Activated naive CD8-positive, alpha-beta T cell (primary cell): ENCODE data around the gene GRAP2.
A peak's percentile ranks its signal among the peaks of the same experiment; 100 is the strongest.
"Not testable (repeated sequence)": the region's sequence is repeated elsewhere in the genome, so short reads cannot be mapped to it uniquely, and the experiment has no call there.

ENCODE experiments used
- H3K27ac Mint-ChIP-seq: one replicate; pipeline ENCODE4 v1.8.0; 2021; ENCODE audit warnings: mixed read lengths
- H3K27me3 Mint-ChIP-seq: one replicate; pipeline ENCODE4 v1.8.0; 2021; ENCODE audit warnings: mixed read lengths
- H3K36me3 Mint-ChIP-seq: one replicate; pipeline ENCODE4 v1.8.0; 2021; ENCODE audit warnings: mixed read lengths
- H3K4me1 Mint-ChIP-seq: one replicate; pipeline ENCODE4 v1.8.0; 2021; ENCODE audit warnings: low read depth, mixed read lengths
- H3K4me3 Mint-ChIP-seq: one replicate; pipeline ENCODE4 v1.8.0; 2021; ENCODE audit warnings: mild to moderate bottlenecking, mixed read lengths
- H3K9me3 Mint-ChIP-seq: one replicate; pipeline ENCODE4 v1.8.0; 2021; ENCODE audit warnings: low read depth, mixed read lengths

Gene GRAP2

GRCh38 chr22:39883057-39883456, 17.8 kb upstream of the GRAP2 start:
- no peak overlapping the region for H3K4me3 Mint-ChIP-seq
- H3K27ac Mint-ChIP-seq: no peak overlapping the region
- no peaks in the 10 kb centered on the region for H3K4me1 Mint-ChIP-seq
- H3K27me3 Mint-ChIP-seq: no peaks in the 10 kb centered on the region
- H3K9me3 Mint-ChIP-seq: no peaks in the 10 kb centered on the region
- H3K36me3 Mint-ChIP-seq: no peaks in the 10 kb centered on the region

- H3K4me1 Mint-ChIP-seq: peaks cover 14% of the 10 kb centered on the region
- not testable (repeated sequence) for H3K27ac Mint-ChIP-seq, H3K36me3 Mint-ChIP-seq, H3K9me3 Mint-ChIP-seq, H3K27me3 Mint-ChIP-seq, H3K4me3 Mint-ChIP-seq
Observed at GRCh38 chr22:39889924-39890323, 11.0 kb upstream of the GRAP2 start.

GRCh38 chr22:39893526-39893925, 7.4 kb upstream of the GRAP2 start, which contains the start of gene ENTHD1:
Gene ENTHD1 (minus strand): TSS chr22:39893760. CDS start chr22:39887748, 6,012 bp downstream.
- Mint-ChIP-seq H3K27me3 (no peaks in the 10 kb centered on the region), H3K4me3 (no peak within 1 kb of the TSS), H3K4me1 (peaks cover 14% of the 10 kb centered on the region), H3K9me3 (no peaks in the 10 kb centered on the region), H3K36me3 (no peaks in the 10 kb centered on the region), H3K27ac (peak within 1 kb of the TSS; percentile 59)

GRCh38 chr22:39894554-39895092, 6.3 kb upstream of the GRAP2 start:
- H3K27ac Mint-ChIP-seq: no peak overlapping the region
- H3K4me1 Mint-ChIP-seq: peaks cover 23% of the 10 kb centered on the region
- no peaks in the 10 kb centered on the region for H3K9me3 Mint-ChIP-seq
- no peaks in the 10 kb centered on the region for H3K36me3 Mint-ChIP-seq
- H3K4me3 Mint-ChIP-seq: no peak overlapping the region
- H3K27me3 Mint-ChIP-seq: no peaks in the 10 kb centered on the region

- H3K9me3 Mint-ChIP-seq: no peaks in the 10 kb centered on the region
Observed at GRCh38 chr22:39895682-39896081, 5.2 kb upstream of the GRAP2 start.

GRCh38 chr22:39896313-39896996, 4.4 kb upstream of the GRAP2 start:
- peaks cover 32% of the 10 kb centered on the region for H3K4me1 Mint-ChIP-seq
- no peaks in the 10 kb centered on the region for H3K36me3 Mint-ChIP-seq
- H3K27ac Mint-ChIP-seq: no peak overlapping the region
- H3K4me3 Mint-ChIP-seq: no peak overlapping the region
- H3K9me3 Mint-ChIP-seq: no peaks in the 10 kb centered on the region
- no peaks in the 10 kb centered on the region for H3K27me3 Mint-ChIP-seq

More at GRCh38 chr22:39895682-39896081, 5.2 kb upstream of the GRAP2 start:
- peaks cover 32% of the 10 kb centered on the region for H3K4me1 Mint-ChIP-seq
- no peaks in the 10 kb centered on the region for H3K36me3 Mint-ChIP-seq
- no peaks in the 10 kb centered on the region for H3K27me3 Mint-ChIP-seq
- no peak overlapping the region for H3K4me3 Mint-ChIP-seq
- no peak overlapping the region for H3K27ac Mint-ChIP-seq

- no peaks in the 10 kb centered on the region for H3K27me3 Mint-ChIP-seq
- no peaks in the 10 kb centered on the region for H3K36me3 Mint-ChIP-seq
- no peak overlapping the region for H3K4me3 Mint-ChIP-seq
- peaks cover 23% of the 10 kb centered on the region for H3K4me1 Mint-ChIP-seq
- no peaks in the 10 kb centered on the region for H3K9me3 Mint-ChIP-seq
- no peak overlapping the region for H3K27ac Mint-ChIP-seq
Observed at GRCh38 chr22:39897841-39898240, 3.0 kb upstream of the GRAP2 start.

- peak overlapping the region; percentile 0 for H3K4me3 Mint-ChIP-seq
- H3K27ac Mint-ChIP-seq: peak overlapping the region; percentile 99
- H3K27me3 Mint-ChIP-seq: no peaks in the 10 kb centered on the region
- no peaks in the 10 kb centered on the region for H3K36me3 Mint-ChIP-seq
- no peaks in the 10 kb centered on the region for H3K9me3 Mint-ChIP-seq
- H3K4me1 Mint-ChIP-seq: peaks cover 22% of the 10 kb centered on the region
Observed at GRCh38 chr22:39898997-39899396, 1.9 kb upstream of the GRAP2 start.

- Mint-ChIP-seq H3K27ac (peak overlapping the region; percentile 99), H3K36me3 (no peaks in the 10 kb centered on the region), H3K4me3 (peak overlapping the region; percentile 95)
Observed at GRCh38 chr22:39901565-39902146, 772 bp downstream of the GRAP2 start.

GRCh38 chr22:39904024-39904423, 3.1 kb downstream of the GRAP2 start:
- H3K9me3 Mint-ChIP-seq: not testable (repeated sequence)
- Mint-ChIP-seq H3K27ac (peak overlapping the region; percentile 99), H3K4me1 (peaks cover 56% of the 10 kb centered on the region)

More at GRCh38 chr22:39901565-39902146, 772 bp downstream of the GRAP2 start:
- Mint-ChIP-seq H3K27me3 (no peaks in the 10 kb centered on the region), H3K4me1 (peaks cover 40% of the 10 kb centered on the region), H3K9me3 (no peaks in the 10 kb centered on the region)

GRCh38 chr22:39904862-39905261, 4.0 kb downstream of the GRAP2 start:
- Mint-ChIP-seq H3K4me3 (peak overlapping the region; percentile 95), H3K27ac (peak overlapping the region; percentile 99), H3K36me3 (peaks cover 3% of the 10 kb centered on the region), H3K27me3 (no peaks in the 10 kb centered on the region), H3K4me1 (peaks cover 60% of the 10 kb centered on the region), H3K9me3 (no peaks in the 10 kb centered on the region)

More at GRCh38 chr22:39904024-39904423, 3.1 kb downstream of the GRAP2 start:
- H3K36me3 Mint-ChIP-seq, H3K27me3 Mint-ChIP-seq: not testable (repeated sequence)
- peak overlapping the region; percentile 95 for H3K4me3 Mint-ChIP-seq

- H3K4me3 Mint-ChIP-seq: peak overlapping the region; percentile 95
- H3K27me3 Mint-ChIP-seq: no peaks in the 10 kb centered on the region
- peaks cover 60% of the 10 kb centered on the region for H3K4me1 Mint-ChIP-seq
- no peaks in the 10 kb centered on the region for H3K9me3 Mint-ChIP-seq
- H3K27ac Mint-ChIP-seq: peak overlapping the region; percentile 99
- H3K36me3 Mint-ChIP-seq: peaks cover 6% of the 10 kb centered on the region
Observed at GRCh38 chr22:39905687-39906086, 4.8 kb downstream of the GRAP2 start.

GRCh38 chr22:39906207-39906606, 5.3 kb downstream of the GRAP2 start:
- Mint-ChIP-seq H3K27ac (peak overlapping the region; percentile 99), H3K36me3 (peaks cover 6% of the 10 kb centered on the region), H3K4me3 (peak overlapping the region; percentile 95), H3K4me1 (peaks cover 62% of the 10 kb centered on the region), H3K9me3 (no peaks in the 10 kb centered on the region), H3K27me3 (no peaks in the 10 kb centered on the region)

GRCh38 chr22:39907047-39907446, 6.2 kb downstream of the GRAP2 start:
- Mint-ChIP-seq H3K4me1 (peaks cover 70% of the 10 kb centered on the region), H3K27ac (peak overlapping the region; percentile 99), H3K36me3 (peaks cover 6% of the 10 kb centered on the region), H3K9me3 (no peaks in the 10 kb centered on the region), H3K27me3 (no peaks in the 10 kb centered on the region), H3K4me3 (peak overlapping the region; percentile 95)

- Mint-ChIP-seq H3K36me3 (peaks cover 6% of the 10 kb centered on the region), H3K4me1 (peaks cover 75% of the 10 kb centered on the region), H3K27me3 (no peaks in the 10 kb centered on the region), H3K27ac (peak overlapping the region; percentile 99), H3K9me3 (no peaks in the 10 kb centered on the region), H3K4me3 (peak overlapping the region; percentile 95)
Observed at GRCh38 chr22:39907605-39908097, 6.8 kb downstream of the GRAP2 start.
